GM21717 (cell line): Measurements from ENCODE around the gene BARX2.
A peak's percentile ranks its signal among the peaks of the same experiment; 100 is the strongest.
"Not testable (repeated sequence)": the region's sequence is repeated elsewhere in the genome, so short reads cannot be mapped to it uniquely, and the experiment has no call there.

Experiments used
- ATAC-seq: cut with Tn5 transposase; IDR thresholded peaks from one replicate; pipeline ENCODE4 v1.9.1; 2021; ENCODE audit warnings: mild to moderate bottlenecking, moderate library complexity; ENCODE audit not compliant: unreplicated experiment

BARX2 gene, protein sequence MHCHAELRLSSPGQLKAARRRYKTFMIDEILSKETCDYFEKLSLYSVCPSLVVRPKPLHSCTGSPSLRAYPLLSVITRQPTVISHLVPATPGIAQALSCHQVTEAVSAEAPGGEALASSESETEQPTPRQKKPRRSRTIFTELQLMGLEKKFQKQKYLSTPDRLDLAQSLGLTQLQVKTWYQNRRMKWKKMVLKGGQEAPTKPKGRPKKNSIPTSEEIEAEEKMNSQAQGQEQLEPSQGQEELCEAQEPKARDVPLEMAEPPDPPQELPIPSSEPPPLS

DNA sequence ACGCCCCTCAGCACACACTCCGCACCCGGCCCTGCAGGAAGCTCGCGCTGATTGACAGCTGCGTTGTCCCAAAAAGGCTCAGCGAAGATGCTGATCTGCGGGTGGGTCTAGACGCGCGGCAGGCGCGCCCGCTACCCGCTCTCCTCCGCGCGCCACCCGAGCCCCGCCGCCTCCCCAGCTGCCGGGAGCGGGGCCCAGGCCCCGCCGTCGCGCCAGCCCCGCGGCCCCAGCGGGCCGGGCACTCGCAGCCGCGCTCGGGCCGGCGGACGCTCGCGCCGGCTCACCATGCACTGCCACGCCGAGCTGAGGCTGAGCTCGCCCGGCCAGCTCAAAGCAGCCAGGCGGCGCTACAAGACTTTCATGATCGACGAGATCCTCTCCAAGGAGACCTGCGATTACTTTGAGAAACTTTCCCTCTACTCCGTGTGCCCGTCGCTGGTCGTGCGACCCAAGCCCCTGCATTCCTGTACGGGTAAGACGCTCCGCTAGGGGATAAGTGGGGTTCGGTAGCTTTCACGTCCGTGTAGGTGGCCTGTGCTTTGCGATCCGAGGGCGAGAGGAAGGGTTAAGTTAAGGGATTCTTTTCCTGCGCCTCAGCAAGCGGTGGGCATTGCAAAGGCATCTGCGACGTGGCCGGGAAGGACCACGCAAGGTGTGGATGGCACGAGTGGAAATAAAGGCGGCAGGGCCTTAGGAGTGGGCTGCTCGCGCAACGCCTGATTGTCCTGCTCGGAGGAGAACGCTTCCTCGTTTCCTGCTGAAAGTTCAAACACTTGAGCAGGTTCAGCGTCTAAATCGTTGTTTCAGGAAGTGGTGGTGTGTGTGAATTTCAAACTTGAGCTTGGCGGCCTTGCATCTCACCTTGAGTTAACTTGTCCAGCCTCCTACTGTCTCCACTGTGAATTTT lies at the start of gene BARX2:
TSS of gene BARX2 (plus strand) at position 98 of the 907 bp plus-strand sequence. CDS start at position 286, 188 bp downstream.
- no peak for ATAC-seq

DNA sequence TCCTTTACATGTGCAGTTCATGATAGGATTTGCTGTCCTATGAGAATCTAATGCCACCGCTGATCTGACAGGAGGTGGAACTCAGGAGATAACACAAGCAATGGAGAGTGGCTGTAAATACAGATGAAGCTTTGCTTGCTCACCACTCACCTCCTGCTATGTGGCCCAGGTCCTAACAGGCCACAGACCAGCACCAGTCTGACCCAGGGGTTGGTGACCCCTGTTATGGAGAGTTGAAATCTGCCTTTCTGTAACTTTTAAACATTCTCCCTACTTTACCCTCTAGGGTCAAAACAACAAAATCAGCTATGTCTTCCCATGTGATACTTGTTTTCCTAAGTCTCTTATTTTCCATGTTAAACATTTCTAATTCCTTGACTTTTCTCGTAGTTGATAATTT lies 48.7 kb upstream of the BARX2 start:
- ATAC-seq = no peak

DNA sequence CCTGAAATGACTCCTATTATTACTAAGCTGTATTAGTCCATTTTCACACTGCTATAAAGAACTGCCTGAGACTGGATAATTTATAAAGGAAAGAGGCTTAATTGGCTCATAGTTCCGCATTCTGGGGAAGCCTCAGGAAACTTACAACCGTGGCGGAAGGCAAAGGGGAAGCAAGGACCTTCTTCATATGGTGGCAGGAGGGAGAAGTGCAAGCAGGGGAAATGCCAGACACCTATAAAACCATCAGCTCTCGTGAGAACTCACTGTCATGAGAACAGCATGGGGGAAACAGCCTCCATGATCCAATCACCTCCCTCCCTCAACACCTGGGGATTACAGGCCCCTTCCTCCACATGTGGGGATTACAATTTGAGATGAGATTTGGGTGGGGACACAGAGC lies 47.9 kb upstream of the BARX2 start:
- not testable (repeated sequence) for ATAC-seq

DNA sequence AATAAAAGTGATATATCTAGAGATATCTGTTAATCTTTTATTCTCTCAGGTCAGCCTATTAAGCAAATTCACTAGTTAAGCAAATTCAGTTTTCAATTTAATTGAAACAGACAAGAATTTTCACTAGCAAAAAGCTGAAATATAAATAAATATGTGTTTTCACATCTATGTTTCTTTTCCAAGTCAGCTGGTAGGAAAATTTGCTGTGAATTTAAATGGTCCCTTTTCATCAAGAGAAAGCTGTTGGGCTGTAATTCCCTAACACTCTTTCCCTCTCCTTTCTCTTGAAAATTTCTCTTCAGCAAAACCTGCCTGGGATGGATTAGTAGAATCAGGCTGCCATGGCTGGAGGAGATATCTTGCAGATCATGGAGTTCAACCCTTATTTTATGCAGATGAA lies 46.9 kb upstream of the BARX2 start:
- ATAC-seq = no peak

DNA sequence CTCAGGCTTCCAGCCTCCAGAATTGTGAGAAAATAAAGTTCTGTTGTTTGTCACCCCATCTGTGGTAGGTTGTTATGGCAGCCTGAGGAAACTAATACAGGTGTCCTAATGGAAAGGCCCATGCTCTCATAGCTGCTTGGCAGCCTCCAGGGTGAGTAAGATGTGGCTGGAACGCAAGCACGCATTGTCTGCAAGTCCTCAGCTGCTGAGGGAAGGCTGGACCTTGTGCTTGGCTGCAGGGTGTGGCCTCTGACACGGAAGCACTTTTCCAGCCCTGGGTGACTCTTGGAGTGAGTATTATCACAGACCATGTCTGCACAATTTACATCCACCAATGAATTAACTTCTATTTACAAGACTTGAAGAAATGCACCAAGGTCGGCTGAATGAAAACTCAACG lies 44.4 kb upstream of the BARX2 start:
- no peak for ATAC-seq

DNA sequence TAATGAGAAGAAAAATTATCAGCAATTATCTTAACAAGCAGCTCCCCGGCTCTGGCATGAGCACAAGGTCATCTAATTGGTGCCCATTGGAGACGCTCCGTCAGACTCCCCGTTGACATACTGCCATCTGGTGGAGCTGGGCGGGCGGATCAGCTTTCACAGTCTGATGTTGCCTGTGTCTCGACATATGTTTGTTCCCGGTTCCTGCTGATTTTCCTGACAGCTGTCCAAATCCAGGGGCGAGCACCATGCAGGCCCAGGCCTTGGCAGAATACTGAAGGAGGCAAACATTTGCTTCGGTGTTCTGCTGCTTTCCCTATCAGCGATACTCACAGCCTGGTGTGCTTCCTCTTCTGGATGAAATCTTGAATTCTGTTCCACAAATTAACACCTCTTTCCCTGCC lies 43.8 kb upstream of the BARX2 start:
- ATAC-seq = peak; percentile 84

DNA sequence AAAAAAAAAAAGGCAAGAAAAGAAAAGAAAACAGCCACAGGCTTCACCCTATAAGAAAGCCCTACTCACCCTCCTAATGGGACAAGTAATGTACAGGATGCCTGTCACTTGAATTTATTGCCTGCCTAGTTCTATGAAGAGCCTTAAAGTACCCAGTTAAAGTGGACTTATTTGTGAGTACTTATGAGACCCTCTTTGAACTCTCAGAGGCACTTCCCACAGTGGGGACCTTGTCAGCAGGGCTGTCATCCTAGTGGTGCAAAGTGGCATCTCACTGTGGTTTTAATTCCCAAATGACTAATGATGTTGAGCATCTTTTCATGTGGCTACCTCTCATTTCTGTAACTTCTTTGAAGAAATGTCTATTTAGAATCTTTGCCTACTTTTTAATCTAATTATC lies 41.8 kb upstream of the BARX2 start:
- no peak for ATAC-seq

DNA sequence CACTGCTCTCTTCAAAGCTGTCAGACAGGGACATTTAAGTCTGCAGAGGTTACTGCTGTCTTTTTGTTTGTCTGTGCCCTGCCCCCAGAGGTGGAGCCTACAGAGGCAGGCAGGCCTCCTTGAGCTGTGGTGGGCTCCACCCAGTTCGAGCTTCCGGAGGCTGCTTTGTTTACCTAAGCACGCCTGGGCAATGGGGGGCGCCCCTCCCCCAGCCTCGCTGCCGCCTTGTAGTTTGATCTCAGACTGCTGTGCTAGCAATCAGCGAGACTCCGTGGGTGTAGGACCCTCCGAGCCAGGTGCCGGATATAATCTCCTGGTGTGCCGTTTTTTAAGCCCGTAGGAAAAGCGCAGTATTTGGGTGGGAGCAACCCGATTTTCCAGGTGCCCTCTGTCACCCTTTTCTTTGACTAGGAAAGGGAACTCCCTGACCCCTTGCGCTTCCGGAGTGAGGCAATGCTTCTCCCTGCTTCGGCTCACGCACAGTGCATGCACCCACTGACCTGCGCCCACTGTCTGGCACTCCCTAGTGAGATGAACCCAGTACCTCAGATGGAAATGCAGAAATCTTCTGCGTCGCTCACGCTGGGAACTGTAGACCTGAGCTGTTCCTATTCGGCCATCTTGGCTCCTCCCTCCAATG lies 31.2 kb upstream of the BARX2 start:
- ATAC-seq = not testable (repeated sequence)

DNA sequence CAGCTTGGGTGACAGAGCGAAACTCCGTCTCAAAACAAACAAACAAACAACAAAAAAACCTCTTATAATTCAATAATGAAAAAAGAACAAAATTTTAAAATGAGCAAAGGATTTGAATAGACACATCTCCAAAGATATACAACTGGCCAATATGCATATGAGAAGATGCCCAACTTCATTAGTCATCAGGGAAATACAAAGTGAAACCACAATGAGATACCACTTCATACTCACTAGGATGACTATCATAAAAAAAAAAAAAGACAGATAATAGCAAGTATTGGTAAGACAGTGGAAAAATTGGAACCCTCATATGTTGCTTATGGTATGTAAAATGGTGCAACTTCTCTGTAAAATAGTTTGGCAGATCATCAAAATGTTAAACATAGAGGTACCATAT lies 28.7 kb upstream of the BARX2 start:
- no peak for ATAC-seq

DNA sequence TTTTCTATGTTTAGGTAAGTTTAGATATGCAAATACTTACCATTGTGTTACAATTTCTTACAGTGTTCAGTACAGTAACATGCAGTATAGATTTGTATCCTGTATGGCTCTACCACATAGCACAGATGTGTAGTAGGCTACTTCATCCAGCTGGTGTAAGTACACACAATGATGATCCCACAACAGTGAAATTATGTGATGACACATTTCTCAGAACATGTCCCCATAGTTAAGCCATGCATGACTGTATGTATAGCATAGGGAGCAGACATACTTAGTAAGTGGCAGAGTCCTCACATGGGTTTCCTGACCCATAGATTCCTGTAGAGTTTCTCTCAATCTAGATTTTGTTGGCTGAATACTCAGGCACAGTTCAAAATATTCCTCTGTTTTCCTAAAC lies 26.8 kb upstream of the BARX2 start:
- ATAC-seq = no peak

DNA sequence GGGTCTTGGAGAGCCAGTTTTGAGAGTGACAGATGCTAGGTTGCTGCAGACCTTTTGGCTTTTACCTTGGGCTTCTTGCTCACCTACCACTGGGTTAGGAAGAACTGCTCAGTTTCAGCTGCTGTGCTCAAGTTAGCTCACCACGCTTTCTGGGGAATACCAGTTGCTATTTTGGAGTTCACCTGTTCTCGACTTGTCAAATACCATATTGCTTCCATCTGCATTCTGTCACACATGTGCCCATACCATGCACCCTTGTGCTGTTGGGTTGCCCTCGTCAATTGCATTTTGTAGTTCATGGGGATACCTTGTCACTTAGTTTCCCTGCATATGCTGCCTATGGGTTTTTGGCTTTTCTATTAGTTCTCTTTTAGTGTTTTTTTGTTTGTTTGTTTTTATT lies 23.0 kb upstream of the BARX2 start:
- no peak for ATAC-seq

DNA sequence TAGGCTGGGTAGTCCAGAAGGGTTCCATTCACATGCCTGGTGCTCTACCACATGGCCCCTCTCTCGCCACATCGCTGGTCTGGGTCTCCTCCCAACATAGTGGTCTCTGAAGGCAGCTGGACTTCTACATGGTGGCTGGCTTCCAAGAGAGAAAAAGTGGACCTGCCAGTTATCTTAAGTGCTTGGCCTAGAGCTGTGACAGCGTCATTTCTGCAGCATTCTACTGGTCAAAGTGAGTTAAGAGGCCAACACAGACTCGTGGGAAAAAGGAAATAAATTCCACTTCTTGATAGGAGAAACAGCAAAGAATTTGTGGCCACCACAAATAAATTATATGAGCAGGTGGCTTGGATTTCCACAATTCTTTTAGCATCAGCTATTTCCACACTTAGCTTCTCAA lies 21.0 kb upstream of the BARX2 start:
- no peak for ATAC-seq

DNA sequence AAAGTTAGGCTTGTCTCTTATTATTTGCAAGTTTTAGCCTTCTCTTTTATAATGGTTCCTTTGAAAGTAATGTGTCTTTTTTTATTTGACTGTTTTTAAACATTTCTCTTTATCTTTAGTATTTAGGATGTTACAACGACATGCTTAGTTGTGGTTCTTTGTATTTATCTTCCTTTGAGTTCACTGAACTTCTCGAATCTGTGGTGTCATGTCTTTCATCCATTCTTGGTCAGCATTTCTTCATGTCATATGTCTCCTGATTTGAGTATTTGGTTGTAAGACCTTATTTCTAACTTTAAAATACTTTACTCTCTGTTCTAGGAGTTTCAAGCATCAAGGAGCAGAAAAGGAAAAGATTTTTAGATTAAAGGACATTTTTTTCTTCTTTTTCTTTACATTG lies 15.9 kb upstream of the BARX2 start:
- ATAC-seq = no peak

DNA sequence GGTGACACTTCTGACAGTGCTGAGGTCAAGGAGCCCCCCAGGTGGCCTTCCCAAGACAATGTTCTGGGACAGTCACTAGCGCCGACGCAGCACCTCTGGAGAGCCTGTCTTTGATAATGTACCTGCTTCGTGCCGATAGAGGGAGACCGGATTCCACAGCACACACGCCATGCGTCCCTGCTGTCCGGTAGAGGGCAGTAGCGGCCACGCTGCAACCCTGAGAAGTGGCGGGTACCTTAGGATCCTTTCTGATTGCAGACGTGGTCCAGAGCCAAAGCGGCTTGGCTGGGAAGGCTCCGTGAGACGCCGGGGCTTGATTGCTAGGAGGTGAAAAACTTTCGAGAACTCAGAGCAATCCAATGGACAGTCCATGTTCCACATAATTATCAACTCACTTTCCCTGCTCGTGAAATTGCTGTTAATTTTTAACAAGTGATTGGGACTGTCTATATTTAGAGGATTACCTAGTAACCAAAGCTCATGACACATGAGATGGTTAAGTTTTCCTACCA lies 11.4 kb upstream of the BARX2 start:
- peak; percentile 100 for ATAC-seq

DNA sequence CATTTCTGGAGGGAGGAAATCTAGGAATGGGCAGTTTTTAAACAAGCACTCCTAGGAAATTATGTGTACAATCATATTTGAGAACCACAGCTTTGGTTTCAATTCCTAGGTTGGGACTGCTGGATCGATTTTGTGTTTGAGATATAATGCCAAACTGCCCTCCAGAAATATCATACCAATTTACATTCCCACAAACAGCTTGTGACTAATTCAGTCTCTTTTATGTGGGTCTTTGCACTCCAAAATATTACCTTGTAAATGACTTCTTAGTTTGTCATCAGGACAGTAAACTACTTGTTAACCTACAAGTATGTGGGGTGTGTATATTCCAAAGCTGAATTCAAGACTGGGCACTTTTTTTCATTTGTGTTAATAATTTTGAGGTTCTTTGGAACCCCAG lies 9.8 kb upstream of the BARX2 start:
- no peak for ATAC-seq

DNA sequence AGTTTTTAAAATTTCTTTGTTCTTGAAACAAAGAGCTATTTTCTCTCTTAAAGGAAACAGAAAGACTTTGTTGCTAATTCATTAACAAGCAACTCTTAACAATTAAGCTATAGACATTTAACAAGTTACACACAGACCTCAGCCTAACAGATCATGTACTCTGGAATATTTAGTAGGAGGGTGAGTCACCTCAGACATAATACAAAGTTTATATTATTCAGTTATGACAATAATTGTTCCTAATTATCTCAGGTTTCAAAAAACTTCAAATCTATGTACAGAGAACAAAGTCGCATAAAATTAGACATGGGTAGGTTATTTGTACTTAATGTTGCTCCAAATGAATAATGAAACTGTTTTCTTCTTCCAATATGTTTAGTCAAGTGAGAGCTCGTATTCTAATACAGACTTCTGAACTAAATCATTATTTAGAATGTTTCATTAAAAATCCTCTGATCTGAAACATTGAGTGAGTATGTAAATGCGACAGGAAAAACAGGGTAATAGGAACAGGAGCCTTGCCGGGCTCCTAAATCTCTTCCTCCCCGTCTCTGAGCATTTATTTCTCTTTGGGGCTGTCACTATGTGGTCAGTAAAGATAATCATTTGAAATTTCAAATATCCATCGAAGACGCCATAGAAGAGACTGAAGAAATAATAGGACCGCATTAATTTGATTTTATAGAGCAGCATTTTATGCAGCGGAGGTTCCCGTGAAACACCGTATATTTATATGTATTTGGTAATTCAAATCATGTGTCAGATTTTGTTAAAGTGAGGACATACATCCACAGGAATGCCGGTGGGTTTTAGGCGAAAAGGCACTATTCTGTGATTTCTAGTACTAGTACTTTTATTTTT lies 8.7 kb upstream of the BARX2 start:
- ATAC-seq = no peak

DNA sequence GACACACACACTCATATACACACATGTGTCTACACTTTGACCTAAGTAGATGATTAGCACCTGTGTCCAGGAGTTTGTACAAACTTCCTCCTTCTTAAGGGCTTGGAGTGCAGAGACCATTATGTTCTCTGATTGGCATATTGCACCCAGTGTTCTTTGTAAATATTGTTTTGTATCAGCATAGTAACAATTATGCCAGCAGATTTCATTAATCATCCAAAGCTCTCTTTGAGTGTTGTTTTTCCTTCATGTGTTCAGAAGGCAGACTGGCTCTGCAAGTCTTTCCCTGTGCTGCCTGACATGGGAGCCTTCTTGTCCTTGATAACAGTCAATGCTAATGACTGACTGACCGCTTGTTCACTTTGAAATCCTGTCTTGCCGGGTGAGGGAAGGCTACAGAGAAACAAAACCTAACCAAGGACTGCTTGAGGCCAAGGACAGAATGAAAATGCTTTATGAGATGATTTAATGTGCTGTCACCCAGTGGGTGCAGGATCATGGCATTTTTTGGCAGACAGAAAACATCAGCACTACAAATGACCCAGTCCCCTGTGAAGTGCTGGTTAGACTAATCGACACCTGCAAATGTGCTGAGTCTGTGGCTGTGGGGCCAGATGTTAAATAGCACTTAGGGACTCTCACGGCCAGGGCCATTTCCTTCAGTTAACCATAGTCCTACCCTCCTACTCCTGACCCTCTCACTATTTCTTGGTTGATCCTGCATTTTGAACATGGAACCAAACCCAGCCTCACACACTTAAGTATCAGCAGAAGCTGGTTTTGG lies 6.6 kb upstream of the BARX2 start:
- ATAC-seq = no peak

DNA sequence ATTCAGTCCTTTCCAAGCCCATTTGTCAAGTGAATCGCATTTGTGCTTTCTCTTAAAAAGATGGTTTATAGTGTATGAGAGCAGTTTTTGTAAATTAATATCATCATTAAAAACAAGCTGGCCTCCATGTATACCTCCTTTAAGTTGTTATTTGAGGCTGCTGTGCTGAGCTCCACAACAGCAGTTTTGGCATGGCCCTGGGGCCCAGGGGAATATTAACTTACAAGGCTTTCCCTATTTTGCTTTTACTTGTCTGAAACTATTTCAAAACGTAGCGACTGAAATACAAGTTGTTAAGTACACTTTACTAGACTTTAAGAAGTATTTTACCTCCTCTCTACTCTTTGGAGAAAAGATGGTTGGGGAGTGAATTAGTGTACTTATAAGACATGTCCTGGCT lies 4.9 kb upstream of the BARX2 start:
- ATAC-seq = no peak

DNA sequence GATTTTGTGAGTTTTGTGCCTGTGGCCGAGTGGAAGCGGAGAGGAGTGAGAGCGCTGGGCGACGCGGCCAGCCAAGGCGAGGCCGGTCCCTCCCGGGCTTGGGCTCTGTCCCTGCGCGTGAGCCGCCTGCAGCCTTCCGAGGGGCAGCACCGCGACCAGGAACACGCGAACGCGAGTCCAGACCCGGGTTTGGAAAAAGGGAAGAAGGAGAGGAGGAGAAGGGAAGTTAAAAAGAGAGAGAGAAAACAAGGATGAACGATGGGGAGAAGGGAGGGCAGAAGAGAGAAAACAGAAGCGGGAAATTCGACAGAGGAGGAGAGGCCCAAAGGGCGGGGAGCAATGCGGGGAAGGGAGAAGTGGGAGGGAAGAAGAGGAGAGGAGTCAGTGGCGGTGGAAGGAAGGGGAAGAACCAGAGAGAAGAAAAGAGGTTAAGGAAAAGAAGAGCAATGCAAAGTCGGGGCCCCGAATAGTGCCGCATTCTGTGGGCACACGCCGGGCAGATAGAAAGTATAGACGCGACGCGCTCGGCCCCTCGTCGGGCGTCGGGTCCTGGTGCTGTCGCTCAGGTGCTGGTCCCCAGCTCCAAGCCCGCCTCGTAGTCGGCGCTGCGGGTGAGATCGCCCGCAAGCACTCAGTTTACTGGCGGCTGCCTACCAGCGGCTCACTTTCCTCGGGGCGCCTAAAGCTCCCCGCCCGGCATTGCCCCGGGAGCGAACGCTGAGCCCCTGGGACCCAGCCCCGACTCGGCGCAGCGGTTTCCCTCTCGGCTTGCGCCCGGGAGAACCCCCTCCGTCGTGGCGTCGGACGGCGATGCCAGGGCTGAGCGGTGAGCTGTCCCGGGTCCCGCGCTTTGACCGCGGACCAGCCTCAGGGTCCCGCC lies 2.8 kb upstream of the BARX2 start:
- ATAC-seq = no peak
